Activated B cell treated with CpG ODN at 0.5 μM for 24 hours (primary cell): Measurements from ENCODE around the gene SART1. TPM values are rescaled to one million over a fixed set of nuclear protein-coding genes. Genes with fewer than 3 reads are reported as not detected.

ENCODE experiments used
- ATAC-seq: fragments of 200-7000 bp; cut with Tn5 transposase; one replicate; pipeline ENCODE4 v1.10.0; 2021; ENCODE audit warnings: low read depth, mild to moderate bottlenecking, moderate library complexity
- CTCF ChIA-PET: fragments of 350-600 bp; sonication (Branson Sonifier 250); formaldehyde crosslinking; loops from one replicate; lab custom pipeline; 2021; ENCODE audit warnings: antibody characterized with exemption; lab: Charles Lee
- POLR2A ChIA-PET: fragments of 350-600 bp; sonication (Branson Sonifier 250); formaldehyde crosslinking; loops from one replicate; lab custom pipeline; 2021; ENCODE audit warnings: antibody characterized with exemption; lab: Charles Lee
- DNase-seq: peaks from one replicate; pipeline ENCODE4 v3.0.0; 2022
- H3K27ac Mint-ChIP-seq: one replicate; pipeline ENCODE4 v1.8.0; 2020; ENCODE audit warnings: mixed read lengths
- H3K27me3 Mint-ChIP-seq: one replicate; pipeline ENCODE4 v1.8.0; 2021; ENCODE audit warnings: mixed read lengths
- H3K36me3 Mint-ChIP-seq: one replicate; pipeline ENCODE4 v1.8.0; 2021; ENCODE audit warnings: low read depth, mixed read lengths
- H3K4me1 Mint-ChIP-seq: one replicate; pipeline ENCODE4 v1.8.0; 2021; ENCODE audit warnings: mixed read lengths
- H3K4me3 Mint-ChIP-seq: one replicate; pipeline ENCODE4 v1.8.0; 2020; ENCODE audit warnings: mild to moderate bottlenecking, mixed read lengths
- H3K9me3 Mint-ChIP-seq: one replicate; pipeline ENCODE4 v1.8.0; 2020; ENCODE audit warnings: mixed read lengths
- intact Hi-C: fragments of 100-400 bp; cut with micrococcal nuclease; formaldehyde crosslinking; loops from one replicate; pipeline ENCODE4 v1.15.1; 2024
- total RNA-seq: library from RNA; stranded (reverse); gene quantifications from 2 replicates; pipeline ENCODE4 v1.2.3, GENCODE V29; 2022
- TF ChIP-seq, protein P1 (sequence below): fragments of 200-600 bp; IDR thresholded peaks from one replicate; pipeline ENCODE4 v1.8.0; 2022; ENCODE audit warnings: antibody characterized with exemption, mild to moderate bottlenecking

The SART1 gene
- total RNA-seq, 1 donor from 2014 or later: 86.6 TPM

- Mint-ChIP-seq H3K36me3 (peaks cover 38% of the 10 kb centered on the region), H3K27ac (no peak overlapping the region), H3K4me1 (no peaks in the 10 kb centered on the region), H3K27me3 (no peaks in the 10 kb centered on the region), H3K4me3 (no peak overlapping the region), H3K9me3 (no peaks in the 10 kb centered on the region)
- TF ChIP-seq, protein P1, sequence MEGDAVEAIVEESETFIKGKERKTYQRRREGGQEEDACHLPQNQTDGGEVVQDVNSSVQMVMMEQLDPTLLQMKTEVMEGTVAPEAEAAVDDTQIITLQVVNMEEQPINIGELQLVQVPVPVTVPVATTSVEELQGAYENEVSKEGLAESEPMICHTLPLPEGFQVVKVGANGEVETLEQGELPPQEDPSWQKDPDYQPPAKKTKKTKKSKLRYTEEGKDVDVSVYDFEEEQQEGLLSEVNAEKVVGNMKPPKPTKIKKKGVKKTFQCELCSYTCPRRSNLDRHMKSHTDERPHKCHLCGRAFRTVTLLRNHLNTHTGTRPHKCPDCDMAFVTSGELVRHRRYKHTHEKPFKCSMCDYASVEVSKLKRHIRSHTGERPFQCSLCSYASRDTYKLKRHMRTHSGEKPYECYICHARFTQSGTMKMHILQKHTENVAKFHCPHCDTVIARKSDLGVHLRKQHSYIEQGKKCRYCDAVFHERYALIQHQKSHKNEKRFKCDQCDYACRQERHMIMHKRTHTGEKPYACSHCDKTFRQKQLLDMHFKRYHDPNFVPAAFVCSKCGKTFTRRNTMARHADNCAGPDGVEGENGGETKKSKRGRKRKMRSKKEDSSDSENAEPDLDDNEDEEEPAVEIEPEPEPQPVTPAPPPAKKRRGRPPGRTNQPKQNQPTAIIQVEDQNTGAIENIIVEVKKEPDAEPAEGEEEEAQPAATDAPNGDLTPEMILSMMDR: no peak
- no peak for ATAC-seq
- ChIA-PET POLR2A (no interaction called here), CTCF (no interaction called here)
- intact Hi-C loops: no loop called here
- DNase-seq: no peak
Observed at GRCh38 chr11:65981101-65981740, 19.7 kb downstream of the SART1 start.

DNA sequence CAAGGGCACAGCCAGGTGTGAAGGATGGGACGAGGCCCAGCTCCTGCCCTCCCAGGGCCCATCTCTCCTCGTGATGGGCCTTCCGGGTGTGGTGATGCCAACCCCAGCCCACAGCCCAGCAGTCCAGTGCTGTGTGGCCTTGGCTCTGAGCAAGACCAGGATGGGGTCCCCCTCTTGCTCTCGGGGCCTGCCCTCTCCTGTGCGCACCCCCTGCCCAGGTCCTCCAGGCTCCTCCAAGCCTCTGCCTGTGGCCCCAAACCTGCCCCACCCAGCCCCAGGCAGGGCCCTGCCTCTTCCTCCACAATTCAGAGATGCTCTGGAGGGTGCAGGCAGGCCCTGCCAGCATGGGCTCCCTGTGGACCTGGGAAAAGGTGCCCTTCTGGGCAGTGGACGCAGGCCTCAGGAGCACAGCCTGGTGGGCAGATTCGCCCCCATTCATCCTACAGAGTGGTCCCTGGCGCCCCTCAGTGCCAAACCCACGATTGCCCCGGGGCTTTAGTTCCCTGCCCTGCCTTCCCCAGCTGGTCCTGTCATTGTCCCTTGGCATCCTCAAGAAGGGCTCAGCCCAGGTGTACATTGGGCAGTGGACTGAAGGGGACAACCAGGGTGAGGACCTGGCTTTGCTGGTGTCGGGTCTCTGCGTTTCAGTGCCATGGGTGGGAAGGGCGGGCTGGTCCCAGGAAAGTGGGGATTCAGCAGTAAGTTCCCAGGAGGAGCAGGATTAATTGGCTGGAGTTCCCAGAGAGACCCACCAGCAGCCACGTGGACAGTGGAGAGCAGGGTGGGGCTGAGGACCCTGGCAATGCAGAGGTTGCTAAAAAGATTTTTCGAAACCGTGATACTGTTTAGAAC, 20.7 kb downstream of the SART1 start:
- no peak overlapping the region for H3K4me3 Mint-ChIP-seq
- no peaks in the 10 kb centered on the region for H3K9me3 Mint-ChIP-seq
- H3K36me3 Mint-ChIP-seq: peaks cover 28% of the 10 kb centered on the region
- H3K27me3 Mint-ChIP-seq: no peaks in the 10 kb centered on the region
- ChIA-PET CTCF (no interaction called here), POLR2A (no interaction called here)
- DNase-seq: no peak
- no peak for ATAC-seq
- no peaks in the 10 kb centered on the region for H3K4me1 Mint-ChIP-seq
- no peak overlapping the region for H3K27ac Mint-ChIP-seq
- intact Hi-C loops: no loop called here
- TF ChIP-seq, protein P1: no peak

DNA sequence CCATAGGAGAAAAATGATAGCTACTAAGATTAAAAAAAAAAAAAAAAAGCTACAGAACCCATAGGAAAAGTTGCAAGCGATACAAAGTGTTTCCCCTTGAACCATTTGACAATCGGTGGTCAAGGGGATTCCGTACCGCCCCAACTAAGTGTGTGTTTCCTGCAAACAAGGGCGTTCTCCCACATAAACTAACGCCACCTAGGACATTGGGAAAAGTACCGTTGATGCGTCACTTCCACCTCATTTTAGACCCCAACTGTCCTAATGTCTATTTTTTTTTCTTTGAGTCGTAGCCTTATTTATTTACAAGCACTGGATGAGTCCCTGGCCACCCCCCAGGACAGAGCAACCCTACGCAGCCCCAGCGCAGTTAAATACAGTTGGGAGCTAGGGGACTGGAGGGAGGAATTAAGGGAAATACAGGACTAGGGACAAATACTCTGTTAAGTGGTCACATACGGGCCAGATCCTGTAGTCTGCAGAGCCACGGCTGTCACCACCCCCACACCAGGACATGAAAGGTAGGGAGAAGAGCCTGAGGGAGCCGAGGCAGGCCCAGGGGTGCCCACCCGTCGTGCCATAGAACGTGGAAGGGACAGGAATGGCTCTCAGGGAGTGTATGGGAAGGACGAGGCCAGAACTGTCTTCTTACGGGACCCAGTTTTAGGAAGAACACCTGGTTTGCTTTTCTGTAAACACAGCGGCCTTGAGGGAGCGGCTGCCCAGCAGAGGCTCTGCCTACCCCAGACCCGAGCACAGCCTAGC, 21.5 kb downstream of the SART1 start:
- H3K4me1 Mint-ChIP-seq: no peaks in the 10 kb centered on the region
- no peak overlapping the region for H3K27ac Mint-ChIP-seq
- DNase-seq (no peak), ATAC-seq (no peak)
- intact Hi-C loops: no loop called here
- H3K36me3 Mint-ChIP-seq: peaks cover 22% of the 10 kb centered on the region
- CTCF ChIA-PET: no interaction called here
- POLR2A ChIA-PET: interaction anchor here (0.5 kb wide), 1 partner anchor 22 kb away, joined by 3 read pairs; no protein-coding TSS in a partner anchor
- H3K9me3 Mint-ChIP-seq: no peaks in the 10 kb centered on the region
- no peaks in the 10 kb centered on the region for H3K27me3 Mint-ChIP-seq
- TF ChIP-seq, protein P1: no peak
- H3K4me3 Mint-ChIP-seq: no peak overlapping the region

GRCh38 chr11:65983589-65983987, 22.1 kb downstream of the SART1 start:
- CTCF ChIA-PET: interaction anchor here (2.2 kb wide), 1 partner anchor 99 kb away, joined by 13 read pairs; no protein-coding TSS in a partner anchor
- Mint-ChIP-seq H3K36me3 (peaks cover 17% of the 10 kb centered on the region), H3K27me3 (no peaks in the 10 kb centered on the region), H3K27ac (no peak overlapping the region), H3K9me3 (no peaks in the 10 kb centered on the region), H3K4me3 (no peak overlapping the region), H3K4me1 (no peaks in the 10 kb centered on the region)
- DNase-seq (no peak), ATAC-seq (no peak)
- TF ChIP-seq, protein P1: no peak
- intact Hi-C loops: no loop called here
- POLR2A ChIA-PET: interaction anchor here (0.5 kb wide), 1 partner anchor 22 kb away, joined by 3 read pairs; no protein-coding TSS in a partner anchor
